ENCODE data around the gene ATOX1. TPM values are rescaled to one million over a fixed set of nuclear protein-coding genes. Genes with fewer than 3 reads are reported as not detected.

Gene ATOX1
- total and polyA plus RNA-seq, 10 of the 15 experiments (the other 5 are each of a cell fraction or from before 2014, with no cell fraction given) = 130 to 642 (median 245) TPM

- H3K9ac ChIP-seq (ENCODE audit: control insufficient read depth, insufficient read depth, low read length) = no peak overlapping the region
- no peaks in the 10 kb centered on the region; the same call in 1 of the 2 replicates for H4K20me1 ChIP-seq (ENCODE audit: control insufficient read depth, insufficient read depth)
- peaks cover 22% of the 10 kb centered on the region for H3K79me2 ChIP-seq (ENCODE audit: control insufficient read depth, insufficient read depth, low read length)
- intact Hi-C loops (cut with micrococcal nuclease; ENCODE audit: unreplicated experiment) = no loop called here
- in situ Hi-C loops (cut with MboI) = no loop called here
- H3K36me3 ChIP-seq (ENCODE audit: control insufficient read depth in 2 of 2, insufficient read depth in 2 of 2, low read length in 1 of 2) = peaks cover 20 to 53% of the 10 kb centered on the region in 2 experiments
- ChIA-PET CTCF (no interaction called here), RAD21 (ENCODE audit: unreplicated experiment) (no interaction called here), SMC1A (ENCODE audit: uncharacterized antibody, unreplicated experiment) (no interaction called here), POLR2A (interaction anchor here (0.7 kb wide), 1 partner anchor 36 kb away, joined by 4 read pairs; no protein-coding TSS in a partner anchor)
- 98% methylated on average over 3 of the region's 3 CpGs for WGBS (ENCODE audit: insufficient coverage, insufficient replicate concordance, low lambda C conversion rate, missing lambda C conversion rate)
- H3K9me3 ChIP-seq (replicated peaks; ENCODE audit: control insufficient read depth, insufficient read depth, low read length) = no peaks in the 10 kb centered on the region
- FAIRE-seq (no peak), ATAC-seq (no peak), DNase-seq (ENCODE audit: low read depth, low spot score) (no peak)
- H3K27ac ChIP-seq (ENCODE audit: control insufficient read depth, insufficient read depth) = no peak overlapping the region
- no peak overlapping the region for H3K4me3 ChIP-seq
- no peak overlapping the region for H2AFZ ChIP-seq (ENCODE audit: control insufficient read depth, low read depth, low read length)
- no peak overlapping the region for H3K4me2 ChIP-seq (ENCODE audit: control insufficient read depth, insufficient read depth)
- H3K4me1 ChIP-seq (ENCODE audit: control insufficient read depth, insufficient read depth, low read length) = no peaks in the 10 kb centered on the region
- BruUV-seq (replicated peaks) = no TSS peak
- H3K27me3 ChIP-seq (replicated peaks in 1 of 2; ENCODE audit: control insufficient read depth in 2 of 2, insufficient read depth in 2 of 2, low read length in 1 of 2) = no peaks in the 10 kb centered on the region
- TF ChIP-seq, protein P1, sequence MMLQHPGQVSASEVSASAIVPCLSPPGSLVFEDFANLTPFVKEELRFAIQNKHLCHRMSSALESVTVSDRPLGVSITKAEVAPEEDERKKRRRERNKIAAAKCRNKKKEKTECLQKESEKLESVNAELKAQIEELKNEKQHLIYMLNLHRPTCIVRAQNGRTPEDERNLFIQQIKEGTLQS (IDR thresholded peaks at IDR 0.05; ENCODE audit: borderline replicate concordance, extremely low read depth, low read depth, low read length) = no peak
- TF ChIP-seq TCF7 (IDR thresholded peaks at IDR 0.05; ENCODE audit: borderline replicate concordance) = no peak
- TF ChIP-seq PKNOX1 (IDR thresholded peaks at IDR 0.05) = no peak
- TF ChIP-seq RAD21 (IDR thresholded peaks at IDR 0.05; ENCODE audit: insufficient read depth, low read depth, low read length) = no peak
- TF ChIP-seq SIN3A (IDR thresholded peaks at IDR 0.05; ENCODE audit: low read depth, low read length) = no peak
- no peak for TF ChIP-seq MLLT1 (IDR thresholded peaks at IDR 0.05)
- no peak for TF ChIP-seq NR2C1 (IDR thresholded peaks at IDR 0.05)
- TF ChIP-seq, protein P2, sequence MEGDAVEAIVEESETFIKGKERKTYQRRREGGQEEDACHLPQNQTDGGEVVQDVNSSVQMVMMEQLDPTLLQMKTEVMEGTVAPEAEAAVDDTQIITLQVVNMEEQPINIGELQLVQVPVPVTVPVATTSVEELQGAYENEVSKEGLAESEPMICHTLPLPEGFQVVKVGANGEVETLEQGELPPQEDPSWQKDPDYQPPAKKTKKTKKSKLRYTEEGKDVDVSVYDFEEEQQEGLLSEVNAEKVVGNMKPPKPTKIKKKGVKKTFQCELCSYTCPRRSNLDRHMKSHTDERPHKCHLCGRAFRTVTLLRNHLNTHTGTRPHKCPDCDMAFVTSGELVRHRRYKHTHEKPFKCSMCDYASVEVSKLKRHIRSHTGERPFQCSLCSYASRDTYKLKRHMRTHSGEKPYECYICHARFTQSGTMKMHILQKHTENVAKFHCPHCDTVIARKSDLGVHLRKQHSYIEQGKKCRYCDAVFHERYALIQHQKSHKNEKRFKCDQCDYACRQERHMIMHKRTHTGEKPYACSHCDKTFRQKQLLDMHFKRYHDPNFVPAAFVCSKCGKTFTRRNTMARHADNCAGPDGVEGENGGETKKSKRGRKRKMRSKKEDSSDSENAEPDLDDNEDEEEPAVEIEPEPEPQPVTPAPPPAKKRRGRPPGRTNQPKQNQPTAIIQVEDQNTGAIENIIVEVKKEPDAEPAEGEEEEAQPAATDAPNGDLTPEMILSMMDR (IDR thresholded peaks at IDR 0.05 in 2 of 3, conservative IDR thresholded peaks at IDR 0.05 in 1 of 3; ENCODE audit: control insufficient read depth in 2 of 3, extremely low read depth in 1 of 3, insufficient read depth in 1 of 3, low read depth in 3 of 3, low read length in 3 of 3) = no peak
- no peak for TF ChIP-seq BACH1 (IDR thresholded peaks at IDR 0.05; ENCODE audit: borderline replicate concordance)
- TF ChIP-seq BMI1 (IDR thresholded peaks at IDR 0.05; ENCODE audit: borderline replicate concordance) = no peak
- TF ChIP-seq E4F1 (IDR thresholded peaks at IDR 0.05; ENCODE audit: borderline replicate concordance, partially characterized antibody) = no peak
- TF ChIP-seq FOXK2 (IDR thresholded peaks at IDR 0.05) = no peak
- TF ChIP-seq FOS (IDR thresholded peaks at IDR 0.05; ENCODE audit: borderline replicate concordance, extremely low read depth, insufficient read length) = no peak
- no peak for TF ChIP-seq ZNF622 (IDR thresholded peaks at IDR 0.05)
- TF ChIP-seq SKIL (IDR thresholded peaks at IDR 0.05; ENCODE audit: low read depth, poor library complexity, severe bottlenecking) = no peak
These were observed 34.9 kb upstream of the ATOX1 start for GRCh38 chr5:151793358-151793757.
